ENCODE data around the gene ITGA11.

The ITGA11 gene

DNA sequence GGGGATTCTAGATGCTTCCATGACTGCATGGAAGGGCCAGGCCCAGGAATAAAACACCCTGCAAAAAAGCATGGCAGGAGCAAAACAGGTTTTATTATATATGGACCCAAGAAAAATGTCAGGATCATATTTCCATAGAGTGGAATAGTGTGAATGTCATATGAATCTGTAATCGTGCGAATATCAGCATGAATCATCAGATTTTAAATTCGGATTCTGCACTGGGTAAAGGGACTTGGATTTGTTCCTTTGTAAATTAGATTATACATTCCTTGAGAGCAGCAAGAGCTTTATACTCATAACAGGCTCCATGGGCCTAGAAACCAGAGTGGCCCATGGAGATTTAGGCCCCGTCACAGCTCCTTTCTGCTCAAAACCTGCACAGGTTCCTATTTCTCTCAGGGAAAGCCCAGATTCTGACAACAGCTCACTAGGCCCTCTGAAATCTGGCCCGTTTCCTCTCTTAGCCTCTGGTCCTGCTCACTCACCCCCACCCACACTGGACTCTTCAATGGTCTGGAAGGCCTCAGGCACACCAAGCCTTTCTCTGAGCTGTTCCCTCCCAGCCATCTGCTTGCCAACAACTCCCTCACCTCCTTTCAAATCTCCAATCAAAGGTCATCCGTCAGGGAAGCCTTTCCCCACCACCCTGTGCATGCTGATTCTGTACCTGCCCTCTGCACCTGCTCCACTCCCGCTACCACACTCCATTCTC lies 78.4 kb downstream of the ITGA11 start:
- no peak for DNase-seq (ENCODE audit: low read depth)

DNA sequence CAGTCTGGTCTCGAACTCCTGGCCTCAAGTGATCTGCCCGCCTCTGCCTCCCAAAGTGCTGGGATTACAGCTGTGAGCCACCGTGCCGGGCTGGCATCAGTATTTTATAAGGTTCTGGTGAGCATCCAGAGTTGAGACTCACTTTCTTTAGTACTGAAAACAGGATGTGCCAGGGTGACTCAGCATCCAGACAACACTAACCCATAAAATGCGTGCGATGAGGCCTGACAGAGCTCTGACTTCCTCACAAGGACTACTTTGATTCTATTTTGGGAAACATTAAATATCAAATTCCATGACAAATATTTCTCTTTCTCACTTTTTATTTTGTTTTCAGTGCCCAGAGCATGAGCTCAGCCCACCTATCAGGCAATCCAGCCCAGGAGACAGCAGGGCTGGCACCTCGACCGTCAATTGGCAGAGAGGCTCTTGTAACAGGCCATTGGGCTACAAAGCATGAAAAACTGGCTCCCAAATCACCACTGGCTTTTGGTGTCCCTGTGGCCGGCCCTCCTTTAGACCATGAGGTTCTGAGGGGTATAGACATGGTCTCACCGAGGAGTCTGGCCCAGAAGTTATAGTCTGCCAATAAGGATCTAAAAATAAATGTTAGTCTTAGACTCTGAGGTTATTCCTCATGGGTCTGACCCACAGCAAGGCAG lies 79.4 kb downstream of the ITGA11 start:
- DNase-seq (ENCODE audit: low read depth), result no peak

DNA sequence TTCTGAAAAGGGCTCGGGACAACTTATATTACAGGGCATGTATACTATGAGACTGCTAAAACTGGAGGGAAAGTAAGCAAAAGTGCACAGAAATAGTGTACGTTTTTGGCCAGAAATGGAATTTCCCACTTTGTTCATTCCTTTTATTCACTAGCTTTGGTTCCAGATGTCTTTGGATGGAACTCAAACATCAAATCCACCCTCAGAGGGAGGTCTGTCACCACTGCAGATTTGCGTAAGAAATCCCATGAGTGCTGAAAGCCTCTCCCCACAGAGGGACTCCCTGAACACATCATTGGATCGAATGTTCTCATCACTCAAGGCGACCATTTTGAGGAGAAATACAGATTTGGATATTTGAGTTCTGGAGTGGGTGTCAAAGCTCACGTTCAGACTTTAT lies 82.8 kb downstream of the ITGA11 start:
- no peak for DNase-seq (ENCODE audit: low read depth)

DNA sequence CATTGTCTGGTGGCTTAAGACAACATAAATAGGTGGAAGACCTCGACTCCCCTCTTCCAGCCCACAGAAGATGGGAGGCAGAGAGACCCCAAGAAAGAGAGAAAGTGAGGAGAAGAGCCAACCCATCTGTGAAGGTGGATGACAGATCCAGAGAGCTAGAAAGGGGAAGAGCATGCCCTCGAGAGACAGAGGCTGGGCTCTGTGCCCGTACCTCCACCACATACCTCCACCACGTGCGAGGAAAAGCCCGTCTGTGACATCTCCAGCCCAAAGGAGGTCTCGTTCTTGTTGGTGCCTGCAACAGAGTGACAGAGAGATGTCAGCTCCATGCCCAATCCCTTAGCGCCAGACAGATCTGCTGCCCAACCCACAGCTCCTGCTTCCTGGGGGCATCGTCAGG lies 83.4 kb downstream of the ITGA11 start:
- no peak for DNase-seq (ENCODE audit: low read depth)

DNA sequence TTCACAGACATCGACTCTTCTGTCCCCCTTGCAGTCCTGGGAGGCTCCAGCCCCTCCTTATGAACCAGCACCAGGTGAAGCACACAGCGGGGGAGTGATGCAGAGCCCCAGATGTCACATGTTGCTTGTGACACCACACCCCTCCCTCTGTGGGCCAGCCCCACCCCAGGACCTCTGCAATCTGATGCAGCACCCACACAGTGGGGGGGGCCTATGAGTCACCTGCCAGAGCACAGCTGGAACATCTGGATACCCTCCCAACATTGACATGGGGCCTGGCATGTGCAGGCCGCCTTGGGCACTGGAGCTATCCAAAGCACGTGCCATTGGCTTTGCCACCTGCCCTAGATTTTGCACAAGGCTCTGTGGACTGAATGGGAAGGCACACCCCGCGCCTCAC lies 83.9 kb downstream of the ITGA11 start:
- DNase-seq (ENCODE audit: low read depth), result no peak

DNA sequence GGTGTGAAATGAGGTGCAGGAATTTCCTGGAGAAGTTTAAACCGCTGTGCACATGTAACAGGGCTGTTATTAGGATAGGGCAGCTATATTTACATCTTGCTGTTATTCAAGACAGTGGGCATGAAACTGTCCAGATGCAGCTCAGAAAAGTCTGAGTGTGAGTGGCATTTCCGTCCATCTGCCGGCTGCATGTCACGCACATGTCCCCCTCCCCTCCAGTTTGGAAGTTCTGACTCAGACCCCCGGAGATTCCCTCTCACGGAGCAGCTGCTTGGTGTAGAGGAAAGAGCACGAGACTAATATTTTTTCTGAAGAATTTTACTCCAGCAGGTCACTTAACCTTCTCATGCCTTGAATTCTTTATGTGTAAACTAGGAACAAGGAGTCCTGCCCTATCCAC lies 84.6 kb downstream of the ITGA11 start:
- no peak for DNase-seq (ENCODE audit: low read depth)

DNA sequence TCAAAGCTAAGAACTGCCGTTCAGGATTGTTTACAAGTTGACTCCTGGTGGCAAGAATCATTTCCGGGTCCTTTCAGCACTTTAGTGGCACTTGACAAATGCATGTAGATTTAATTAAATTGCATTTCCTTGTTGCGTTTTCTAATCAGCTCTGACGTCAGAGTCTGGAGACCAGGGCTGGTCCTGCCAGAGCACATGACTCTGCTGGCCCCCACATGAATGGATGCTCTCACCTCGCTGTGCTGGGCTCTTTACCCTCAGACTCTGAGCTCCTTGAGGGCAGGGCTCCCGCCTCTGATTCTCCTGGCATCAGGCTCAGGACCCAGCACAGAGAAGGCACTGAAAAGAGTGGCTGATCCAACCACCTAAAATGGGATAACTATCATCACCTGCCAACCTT lies 85.0 kb downstream of the ITGA11 start:
- DNase-seq (ENCODE audit: low read depth), result no peak

DNA sequence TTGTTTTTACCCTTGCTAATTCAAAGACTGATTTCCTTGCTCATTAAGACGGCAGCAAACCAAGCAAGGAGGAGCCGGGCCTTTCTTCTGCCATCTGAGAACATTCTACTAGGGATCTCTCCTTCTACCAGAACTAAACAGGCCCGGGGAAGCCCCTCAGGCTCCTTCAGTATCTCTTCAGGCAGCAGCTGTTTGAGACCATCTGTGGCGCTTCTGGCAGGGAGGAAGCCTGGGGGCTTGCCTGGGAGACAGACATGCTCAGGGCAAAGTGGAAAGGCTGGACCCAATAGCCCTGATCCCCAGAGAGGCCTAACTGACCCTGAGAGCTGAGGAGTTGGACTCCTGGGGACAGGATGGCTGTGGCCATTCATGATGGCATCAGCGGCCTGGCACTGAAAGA lies 86.5 kb downstream of the ITGA11 start:
- no peak for DNase-seq (ENCODE audit: low read depth)

DNA sequence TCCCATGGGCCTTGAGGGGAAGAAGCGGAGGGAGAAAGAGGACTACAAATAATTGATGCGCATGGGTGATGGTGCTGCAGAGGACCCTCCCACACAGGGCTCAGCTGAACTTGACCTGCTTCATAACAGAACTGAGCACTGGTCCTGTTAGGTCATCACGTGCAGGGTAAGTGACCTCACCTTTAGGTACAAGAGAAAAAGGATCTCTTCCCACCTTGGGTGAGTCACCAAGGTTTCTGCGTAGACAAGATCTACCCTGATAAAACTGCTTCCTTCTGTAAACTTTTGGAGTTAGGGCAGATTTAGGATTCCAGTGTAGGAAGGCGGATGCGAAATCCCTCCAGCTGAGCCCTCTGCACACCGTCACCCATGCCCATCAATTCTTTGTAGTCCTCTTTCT lies 87.4 kb downstream of the ITGA11 start:
- no peak for DNase-seq (ENCODE audit: low read depth)

DNA sequence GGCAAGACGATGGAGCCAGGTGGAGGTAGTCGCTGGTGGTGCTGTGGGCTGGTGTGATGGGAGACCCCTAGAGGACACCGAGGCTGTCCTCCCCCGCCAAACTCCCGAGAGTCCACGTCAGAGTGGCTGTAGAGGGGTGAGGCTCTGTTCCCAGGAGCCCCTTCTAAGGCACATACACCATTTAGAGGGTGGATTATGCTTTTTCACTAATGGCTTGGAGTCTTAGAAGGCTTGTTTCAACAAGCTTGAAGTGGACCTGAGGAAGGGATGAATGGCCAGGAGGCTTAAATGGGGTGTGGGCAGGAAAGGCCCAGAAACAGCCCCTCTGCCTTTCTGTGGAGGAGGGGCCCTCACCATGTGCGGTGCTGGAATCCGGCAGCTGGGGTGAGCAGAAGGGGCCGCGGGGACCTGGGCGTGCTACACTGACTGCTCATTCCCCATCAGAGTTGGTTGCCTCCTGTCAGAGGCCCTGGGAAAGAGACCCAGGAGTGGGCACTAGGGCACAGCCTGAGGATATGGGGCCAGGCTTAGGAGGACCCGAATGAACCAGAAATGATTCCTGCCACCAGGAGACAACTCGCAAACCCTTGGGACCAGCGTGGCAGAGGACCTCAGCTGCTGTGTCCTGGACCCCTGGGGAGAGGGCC lies 88.3 kb downstream of the ITGA11 start:
- no peak for DNase-seq (ENCODE audit: low read depth)

DNA sequence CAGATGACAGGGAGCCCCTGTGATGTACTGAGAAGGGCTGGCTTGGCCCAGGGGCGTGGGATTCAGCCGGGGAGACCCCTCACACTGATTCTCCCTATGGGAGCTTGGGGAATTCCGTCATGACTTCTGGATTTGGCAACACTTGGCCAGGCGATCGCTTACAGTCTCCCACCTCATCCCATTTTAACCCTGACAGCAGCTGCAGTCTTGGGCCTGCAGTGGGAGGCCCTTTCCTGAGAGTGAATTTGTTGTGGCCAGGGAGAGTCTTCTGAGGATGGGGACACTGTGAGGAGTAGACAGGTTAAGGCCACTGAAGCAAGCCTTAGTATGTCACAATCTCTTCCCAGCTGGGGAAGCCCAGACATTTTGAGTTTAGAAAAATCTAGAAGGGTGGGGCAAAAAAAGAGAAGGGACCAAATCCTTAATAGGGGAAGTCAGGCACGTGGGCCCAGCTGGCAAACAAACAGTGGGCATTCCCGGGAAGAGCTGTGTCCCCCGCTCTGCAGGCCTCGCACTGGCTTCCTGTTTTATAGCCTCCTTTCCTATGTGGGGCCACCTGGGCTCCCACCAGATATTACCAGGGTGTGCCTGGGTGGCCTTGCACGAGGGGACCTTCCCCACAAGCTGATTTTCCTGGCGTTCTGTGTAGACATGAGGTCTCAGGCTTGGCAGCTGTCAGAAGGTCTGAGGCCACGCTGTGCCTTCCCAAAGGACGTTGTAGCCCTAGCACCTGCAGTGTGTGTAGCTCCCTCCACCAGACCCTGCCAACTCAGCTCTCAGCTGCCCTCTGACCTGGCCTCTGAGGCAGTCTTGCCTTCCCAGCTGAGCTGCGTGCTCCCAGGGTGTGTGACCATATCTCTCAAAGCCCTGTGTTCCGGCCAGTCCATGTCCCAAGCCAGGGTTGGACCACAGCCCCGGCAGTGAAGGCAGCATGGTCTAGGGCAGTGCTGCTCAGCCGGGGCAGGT lies 89.9 kb downstream of the ITGA11 start:
- DNase-seq (ENCODE audit: low read depth), result no peak

DNA sequence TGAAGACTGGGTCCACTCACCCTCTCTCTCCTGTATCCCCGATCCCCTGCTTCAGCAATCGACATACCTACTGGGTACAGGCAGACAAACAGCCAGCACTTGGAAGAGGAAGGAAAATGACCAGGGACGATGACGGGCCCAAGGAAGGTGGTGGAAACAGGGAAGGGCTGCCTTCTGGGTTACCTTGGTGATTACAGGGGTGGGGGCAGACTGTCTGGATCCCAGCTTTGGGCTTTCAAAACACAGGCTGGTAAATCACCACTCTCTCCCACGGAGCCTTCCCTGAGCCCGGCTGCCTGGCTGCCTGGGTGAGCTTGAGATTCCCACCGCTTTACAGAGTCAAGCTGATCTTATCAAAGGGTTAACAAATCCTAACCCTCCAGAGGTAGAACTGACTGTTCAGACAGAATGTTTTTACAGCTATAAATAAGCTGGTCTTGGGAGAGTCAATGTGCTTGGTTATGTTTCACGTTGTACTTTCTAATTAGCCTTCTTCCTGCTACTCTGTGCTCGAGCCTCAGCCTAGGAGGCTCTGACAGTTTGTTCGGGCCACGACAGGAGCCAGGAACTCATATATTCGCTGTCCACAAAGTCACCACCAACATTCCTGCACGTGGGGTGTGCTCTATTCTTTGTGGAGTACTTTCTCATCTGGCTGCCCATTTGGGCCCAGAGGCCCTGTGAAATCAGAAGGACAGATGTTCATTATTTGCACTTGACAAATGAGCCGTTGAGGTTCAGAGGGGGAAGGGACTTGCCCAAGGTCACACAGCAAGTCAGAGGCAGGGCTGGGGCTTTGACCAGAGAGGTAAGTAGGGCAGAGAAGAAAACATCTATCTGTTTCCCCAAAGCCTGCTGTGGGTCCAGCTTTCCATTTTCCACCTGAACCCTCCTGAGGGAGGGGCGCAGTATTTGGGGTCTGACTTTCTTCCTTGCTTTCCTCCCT lies 91.0 kb downstream of the ITGA11 start:
- DNase-seq (ENCODE audit: low read depth), result no peak

DNA sequence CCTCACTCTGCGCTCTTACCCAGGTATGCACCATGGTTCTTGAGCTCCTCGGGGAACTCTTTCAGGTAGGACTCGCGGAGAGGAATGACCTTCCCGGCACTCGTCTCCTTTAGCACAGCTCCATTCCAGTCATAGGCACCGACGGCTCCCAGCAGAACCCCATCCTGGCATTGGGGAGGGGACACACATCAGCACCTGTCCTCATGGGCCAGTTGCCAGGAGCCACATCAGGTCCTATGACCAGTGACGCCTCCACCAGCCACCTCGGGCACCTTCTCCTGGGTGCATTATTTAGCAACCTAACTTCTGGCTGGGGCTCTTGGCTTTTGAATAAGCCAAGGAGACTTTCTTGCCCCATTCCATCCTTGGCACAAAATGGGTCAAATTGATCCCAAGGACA lies 92.5 kb downstream of the ITGA11 start:
- no peak for DNase-seq (ENCODE audit: low read depth)

DNA sequence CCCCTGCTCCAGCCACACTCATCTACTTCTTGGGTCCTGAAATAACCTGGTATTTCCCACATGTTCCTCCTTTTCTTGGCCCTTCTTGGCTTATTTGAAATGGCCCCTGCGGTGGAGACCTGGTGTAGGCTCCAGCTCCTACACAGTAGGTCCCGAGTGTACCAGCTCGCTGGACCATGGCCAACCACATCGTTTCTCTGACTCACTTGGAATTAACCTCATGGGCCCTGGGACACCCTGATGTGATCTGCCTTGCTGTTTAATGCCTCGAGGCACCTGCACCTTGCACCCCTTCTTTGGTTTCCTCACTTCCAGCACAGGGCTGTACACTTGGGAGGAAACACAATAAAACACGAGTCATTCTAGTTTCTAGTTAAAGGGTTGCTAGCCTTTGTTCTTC lies 94.1 kb downstream of the ITGA11 start:
- no peak for DNase-seq (ENCODE audit: low read depth)

DNA sequence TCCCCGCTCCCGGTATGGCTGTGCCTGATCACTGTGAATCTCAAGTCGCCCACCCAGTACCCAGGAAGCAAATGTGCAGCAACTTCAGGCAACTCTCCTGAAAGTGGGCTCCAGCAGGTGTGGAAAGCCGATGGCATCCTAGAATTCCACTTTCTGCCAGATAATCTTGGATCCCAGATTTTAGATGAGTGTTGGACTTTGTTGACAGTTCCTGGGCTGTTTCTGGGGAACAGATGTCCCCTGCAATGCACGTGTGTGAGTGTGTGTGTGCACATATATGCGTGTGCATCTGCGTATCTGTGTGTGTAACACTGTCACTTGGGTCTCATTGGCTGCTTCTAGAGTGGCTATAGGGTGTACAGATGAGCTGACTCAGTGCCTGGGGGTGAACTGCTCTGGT lies 95.4 kb downstream of the ITGA11 start:
- DNase-seq (ENCODE audit: low read depth), result no peak

DNA sequence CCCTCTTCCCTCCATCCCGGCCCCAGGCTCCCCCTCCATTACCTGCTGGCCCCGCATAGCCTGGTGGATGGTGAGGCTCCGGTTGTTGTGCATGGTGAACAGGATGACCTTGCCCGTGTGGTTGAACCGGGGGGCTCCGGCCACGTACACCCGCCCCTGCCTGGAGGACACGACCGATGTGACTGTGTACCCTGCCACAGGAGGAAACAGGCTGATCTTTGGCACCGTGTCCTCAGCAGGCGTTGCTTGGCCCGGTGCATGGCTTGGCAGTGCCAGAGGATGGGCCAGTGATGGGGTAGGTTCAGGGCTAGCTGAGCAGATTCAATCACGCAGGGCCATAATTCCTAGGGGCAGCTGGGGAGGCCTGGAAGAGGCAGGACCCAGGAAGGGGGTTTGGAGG lies 96.3 kb downstream of the ITGA11 start:
- DNase-seq (ENCODE audit: low read depth), result no peak

DNA sequence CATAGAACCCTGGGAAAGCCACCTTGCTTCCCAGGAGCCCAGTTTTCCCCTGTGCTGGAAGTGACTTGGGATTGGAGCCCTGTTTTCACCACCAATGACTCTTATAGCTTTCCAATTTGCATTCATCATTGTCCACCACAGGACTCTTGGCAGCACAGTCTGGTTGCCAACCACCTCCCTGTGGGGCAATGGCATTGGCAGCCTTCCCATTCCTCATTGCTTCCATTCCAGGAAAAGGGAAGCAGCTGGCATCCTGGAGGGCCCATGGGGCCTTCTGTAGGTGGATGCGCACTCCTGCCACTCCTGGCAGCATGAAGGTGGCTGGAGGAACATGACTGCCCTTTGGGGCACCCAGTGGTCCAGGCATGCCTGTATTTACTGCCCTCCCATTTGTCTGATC lies 96.7 kb downstream of the ITGA11 start:
- DNase-seq (ENCODE audit: low read depth), result no peak

DNA sequence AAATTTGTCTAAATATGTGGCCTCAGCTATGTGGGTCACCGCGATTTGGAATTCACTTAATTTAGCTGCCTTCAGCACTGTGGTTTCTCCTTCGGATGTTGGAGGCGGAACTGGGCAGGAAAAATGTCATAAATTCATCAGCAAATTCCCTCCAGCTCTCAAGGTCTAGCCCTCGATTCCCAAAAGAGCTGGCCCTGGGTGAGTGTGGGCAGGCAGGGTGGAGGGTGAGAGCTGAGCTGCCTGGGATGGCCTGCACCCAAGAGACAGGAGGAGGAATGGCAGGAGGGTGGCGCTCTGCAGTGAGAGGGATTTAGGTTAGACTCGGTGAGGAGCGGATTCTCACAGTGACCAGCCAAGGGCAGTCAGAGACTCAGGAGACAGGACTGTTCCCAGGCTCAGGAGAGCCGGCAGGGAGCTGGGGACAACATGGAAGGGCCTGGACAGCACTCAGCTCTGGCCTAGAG lies 97.3 kb downstream of the ITGA11 start:
- no peak for DNase-seq (ENCODE audit: low read depth)

DNA sequence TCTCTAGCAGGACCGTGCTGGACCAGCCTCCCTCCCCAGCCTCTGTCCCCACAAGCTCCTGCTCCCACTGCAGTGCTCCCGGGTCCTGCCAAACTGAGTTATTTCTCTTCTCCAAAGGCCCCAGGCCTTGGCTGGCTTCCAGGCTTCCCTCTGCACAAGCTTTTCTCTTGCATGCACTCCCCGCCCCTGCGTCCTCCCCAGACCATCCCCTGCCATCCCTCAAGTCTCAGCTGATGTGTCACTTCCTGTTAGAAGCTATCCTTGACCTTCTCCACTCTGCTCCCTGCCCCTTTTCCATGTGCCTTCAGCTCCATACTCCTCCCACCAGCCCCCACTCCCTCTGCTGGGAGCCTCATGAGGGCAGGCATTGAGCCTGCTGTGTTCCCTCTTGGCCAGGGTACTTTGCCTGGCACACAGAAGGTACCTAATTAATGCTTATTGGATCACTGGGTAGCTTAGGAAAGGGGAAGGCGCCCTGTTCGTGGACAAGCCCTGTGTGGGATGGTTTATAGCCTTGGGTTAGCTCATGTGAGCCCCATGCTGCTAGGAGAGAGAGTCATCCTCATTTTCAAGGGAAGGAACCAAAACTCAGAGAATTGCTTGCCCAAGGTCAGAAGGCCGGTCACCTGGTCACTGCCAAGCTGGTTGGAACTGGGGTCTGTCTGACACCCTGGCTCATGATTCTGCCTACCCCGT lies 98.0 kb downstream of the ITGA11 start:
- DNase-seq (ENCODE audit: low read depth), result no peak

DNA sequence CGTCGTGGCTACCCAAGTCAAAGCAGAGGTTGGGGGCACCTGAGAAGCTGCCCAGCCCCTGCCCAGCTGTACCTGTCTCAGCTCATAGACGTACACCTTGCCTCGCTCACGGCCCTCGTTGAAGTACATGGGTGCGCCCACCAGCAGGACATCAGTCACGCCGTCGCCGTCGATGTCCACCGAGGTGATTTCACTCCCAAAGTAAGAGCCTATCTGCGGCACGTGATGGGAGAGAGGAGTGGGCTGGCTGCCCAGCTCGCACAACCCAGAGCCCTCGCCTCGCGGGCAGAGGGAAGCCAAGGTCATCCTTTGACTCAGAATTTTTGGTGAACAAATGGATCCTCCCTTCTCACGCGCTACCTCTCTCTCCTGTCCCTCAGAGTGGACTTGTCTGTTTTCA lies 99.7 kb downstream of the ITGA11 start:
- DNase-seq (ENCODE audit: low read depth), result no peak
